ENCODE data around the gene CCNL2. TPM values are rescaled to one million over a fixed set of nuclear protein-coding genes. Genes with fewer than 3 reads are reported as not detected.

Gene CCNL2
- total RNA-seq, 4 donors from 2014 or later: 311 to 362 (median 339) TPM

DNA sequence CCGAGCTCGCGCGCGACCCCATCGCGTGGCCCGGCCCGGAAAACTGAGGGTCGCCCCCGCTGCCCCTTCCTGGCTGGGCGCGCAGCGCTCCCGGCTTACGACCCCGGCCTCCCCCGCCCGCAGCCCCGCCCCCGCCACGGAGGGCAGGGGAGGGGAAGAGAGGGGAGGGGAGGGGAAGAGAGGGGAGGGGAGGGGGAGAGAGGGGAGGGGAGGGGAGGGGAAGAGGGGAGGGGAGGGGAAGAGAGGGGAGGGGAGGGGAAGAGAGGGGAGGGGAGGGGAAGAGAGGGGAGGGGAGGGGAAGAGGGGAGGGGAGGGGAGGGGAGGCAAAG, 28.6 kb upstream of the CCNL2 start:
- no peak for DNase-seq (ENCODE audit: low spot score in 2 of 2)
- peak overlapping the region; percentile 71 to 94 (median 84) for H3K27ac ChIP-seq
- TF ChIP-seq POLR2A (IDR thresholded peaks at IDR 0.05) (no peak), EP300 (IDR thresholded peaks at IDR 0.05) (no peak)
- TF ChIP-seq, protein P1, sequence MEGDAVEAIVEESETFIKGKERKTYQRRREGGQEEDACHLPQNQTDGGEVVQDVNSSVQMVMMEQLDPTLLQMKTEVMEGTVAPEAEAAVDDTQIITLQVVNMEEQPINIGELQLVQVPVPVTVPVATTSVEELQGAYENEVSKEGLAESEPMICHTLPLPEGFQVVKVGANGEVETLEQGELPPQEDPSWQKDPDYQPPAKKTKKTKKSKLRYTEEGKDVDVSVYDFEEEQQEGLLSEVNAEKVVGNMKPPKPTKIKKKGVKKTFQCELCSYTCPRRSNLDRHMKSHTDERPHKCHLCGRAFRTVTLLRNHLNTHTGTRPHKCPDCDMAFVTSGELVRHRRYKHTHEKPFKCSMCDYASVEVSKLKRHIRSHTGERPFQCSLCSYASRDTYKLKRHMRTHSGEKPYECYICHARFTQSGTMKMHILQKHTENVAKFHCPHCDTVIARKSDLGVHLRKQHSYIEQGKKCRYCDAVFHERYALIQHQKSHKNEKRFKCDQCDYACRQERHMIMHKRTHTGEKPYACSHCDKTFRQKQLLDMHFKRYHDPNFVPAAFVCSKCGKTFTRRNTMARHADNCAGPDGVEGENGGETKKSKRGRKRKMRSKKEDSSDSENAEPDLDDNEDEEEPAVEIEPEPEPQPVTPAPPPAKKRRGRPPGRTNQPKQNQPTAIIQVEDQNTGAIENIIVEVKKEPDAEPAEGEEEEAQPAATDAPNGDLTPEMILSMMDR (IDR thresholded peaks at IDR 0.05): no peak
- H3K36me3 ChIP-seq: no peaks in the 10 kb centered on the region
- no CpG with 5 or more reads among the region's 22 CpGs for WGBS, 2 donors
- no peaks in the 10 kb centered on the region for H3K9me3 ChIP-seq
- H3K27me3 ChIP-seq: peaks cover 0 to 7% of the 10 kb centered on the region in 2 donors
- H3K4me3 ChIP-seq: peak overlapping the region in 3 of 4 donors; percentile 35 to 57 (median 46)
- H3K4me1 ChIP-seq: peaks cover 10 to 76% (median 52%) of the 10 kb centered on the region in 4 donors

DNA sequence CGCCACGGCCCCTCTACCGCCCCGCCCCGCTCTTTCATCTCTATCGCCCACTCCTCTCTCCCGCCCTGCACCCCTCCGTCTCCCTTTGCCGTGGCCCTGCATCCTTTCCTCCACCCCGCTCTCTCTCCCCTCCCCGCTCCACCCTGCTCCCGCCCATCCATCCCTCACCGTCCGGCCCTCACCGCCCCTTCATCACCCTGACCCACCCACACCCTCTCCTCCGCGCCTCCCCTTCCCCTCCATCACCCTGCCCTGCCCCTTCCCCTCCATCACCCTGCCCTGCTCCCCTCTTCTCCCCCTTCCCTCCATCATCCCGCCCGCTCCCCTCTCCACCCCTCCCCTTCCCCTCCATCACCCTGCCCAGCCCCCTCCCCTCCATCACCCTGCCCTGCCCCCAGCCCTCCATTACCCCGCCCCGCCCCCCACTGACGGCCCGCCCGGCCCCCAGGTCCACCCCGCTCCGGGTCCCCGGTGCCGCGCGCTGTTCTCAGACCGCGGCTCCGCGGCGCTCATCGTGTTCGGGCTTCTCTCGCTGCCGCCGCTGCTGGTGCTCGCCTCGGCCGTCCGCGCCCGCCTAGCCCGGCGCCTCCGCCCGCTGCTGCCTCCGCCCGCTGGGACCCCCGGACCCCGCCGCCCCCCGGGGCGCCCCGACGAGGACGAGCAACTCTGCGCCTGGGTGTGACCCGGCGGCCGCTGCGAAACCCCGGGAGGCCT, 28.1 kb upstream of the CCNL2 start:
- Histone ChIP-seq H3K36me3 (no peaks in the 10 kb centered on the region), H3K9me3 (no peaks in the 10 kb centered on the region), H3K4me3 (peak overlapping the region in 3 of 4 donors; percentile 35 to 57 (median 46)), H3K4me1 (peaks cover 10 to 76% (median 49%) of the 10 kb centered on the region in 4 donors), H3K27ac (peak overlapping the region; percentile 71 to 94 (median 84)), H3K27me3 (peaks cover 0 to 7% of the 10 kb centered on the region in 2 donors)
- DNase-seq (ENCODE audit: low spot score in 2 of 2): no peak
- TF ChIP-seq EP300 (IDR thresholded peaks at IDR 0.05) (no peak), POLR2A (IDR thresholded peaks at IDR 0.05) (no peak)
- TF ChIP-seq, protein P1 (IDR thresholded peaks at IDR 0.05): no peak
- 15 to 20% methylated on average over 21 to 27 of the region's 66 CpGs for WGBS, 2 donors

DNA sequence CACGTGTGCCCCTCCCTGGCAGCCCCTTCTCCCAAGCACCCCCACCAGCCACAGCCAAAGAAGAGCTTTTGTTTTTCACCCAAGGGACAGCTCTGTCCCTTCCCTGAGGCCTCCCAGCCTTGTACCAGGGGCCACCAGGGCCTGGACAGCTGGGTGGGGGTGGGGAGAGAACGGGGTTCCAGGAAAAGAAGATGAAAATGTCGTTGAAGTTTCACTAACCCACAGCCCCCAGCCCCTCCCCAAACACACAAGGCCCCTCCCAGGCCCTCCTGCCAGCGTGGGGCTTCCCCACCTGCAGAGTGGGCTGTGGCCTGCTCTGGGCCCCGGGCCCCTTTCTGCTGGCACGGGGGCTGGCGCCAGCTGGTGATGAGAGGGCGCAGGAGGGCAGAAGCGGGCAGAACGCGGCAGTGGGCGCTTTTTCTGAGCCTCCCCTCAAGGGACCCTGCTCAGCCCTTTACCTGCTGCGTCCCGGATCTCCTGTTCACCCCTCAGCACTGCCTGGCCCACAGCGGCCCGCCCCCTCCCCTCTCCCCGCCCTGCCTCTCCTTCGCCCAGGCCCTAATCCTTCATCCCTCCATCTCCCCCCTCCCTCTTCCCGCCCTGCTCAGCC, 27.5 kb upstream of the CCNL2 start:
- peak overlapping the region; percentile 68 to 94 (median 81) for H3K27ac ChIP-seq
- H3K9me3 ChIP-seq: no peaks in the 10 kb centered on the region
- peak overlapping the region in 2 of 4 donors; percentile 7 to 16 for H3K4me3 ChIP-seq
- peaks cover 0 to 7% of the 10 kb centered on the region in 2 donors for H3K27me3 ChIP-seq
- H3K4me1 ChIP-seq: peaks cover 4 to 76% (median 43%) of the 10 kb centered on the region in 4 donors
- no peak for DNase-seq (ENCODE audit: low spot score in 2 of 2)
- TF ChIP-seq POLR2A (IDR thresholded peaks at IDR 0.05) (no peak), EP300 (IDR thresholded peaks at IDR 0.05) (no peak)
- TF ChIP-seq, protein P1 (IDR thresholded peaks at IDR 0.05): no peak
- WGBS, 2 donors: 30 to 38% methylated on average over 18 to 19 of the region's 19 CpGs
- H3K36me3 ChIP-seq: no peaks in the 10 kb centered on the region

DNA sequence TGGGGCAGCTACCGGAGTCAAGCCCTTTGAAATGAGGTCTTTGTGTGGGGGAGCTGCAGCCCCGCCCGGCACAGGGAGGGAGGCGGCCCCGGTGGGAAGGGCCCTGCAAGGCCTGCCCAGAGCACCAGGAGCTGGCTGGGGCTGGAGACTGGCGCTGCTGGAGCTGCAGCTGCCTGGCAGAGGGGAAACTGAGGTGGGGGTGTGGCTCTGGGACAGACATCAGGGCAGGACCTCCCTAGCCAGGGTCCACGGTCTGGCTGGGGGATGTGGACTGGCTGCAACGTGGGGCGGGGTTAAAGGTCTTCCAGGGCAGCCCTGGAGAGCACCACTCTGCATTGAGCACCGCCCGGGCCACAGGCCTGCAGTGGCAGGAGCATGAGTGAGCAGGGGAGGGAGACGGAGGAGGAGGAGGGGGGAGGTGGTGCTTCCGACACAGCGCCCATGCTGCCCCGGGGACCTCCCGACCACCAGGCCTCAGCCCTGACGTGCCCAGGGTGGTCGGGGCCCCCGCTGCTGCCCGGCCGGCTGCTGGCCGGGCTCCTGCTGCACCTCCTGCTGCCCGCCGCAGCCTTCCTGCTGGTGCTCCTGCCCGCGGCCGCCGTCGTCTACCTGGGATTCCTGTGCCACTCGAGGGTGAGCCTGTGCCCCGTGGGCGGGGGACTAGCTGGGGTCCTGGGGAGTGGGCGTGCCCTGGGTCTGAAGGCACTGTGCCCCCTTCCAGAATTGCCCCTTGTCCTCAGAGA, 26.8 kb upstream of the CCNL2 start:
- H3K27me3 ChIP-seq: peaks cover 0 to 7% of the 10 kb centered on the region in 2 donors
- no peak for DNase-seq (ENCODE audit: low spot score in 2 of 2)
- no peaks in the 10 kb centered on the region for H3K9me3 ChIP-seq
- H3K4me1 ChIP-seq: peaks cover 0 to 76% (median 42%) of the 10 kb centered on the region in 4 donors
- no peak for TF ChIP-seq EP300 (IDR thresholded peaks at IDR 0.05)
- TF ChIP-seq, protein P1 (IDR thresholded peaks at IDR 0.05): no peak
- no peak for TF ChIP-seq POLR2A (IDR thresholded peaks at IDR 0.05)
- WGBS, 2 donors: 28 to 44% methylated on average over 24 to 26 of the region's 33 CpGs
- peak overlapping the region in 1 of 4 donors; percentile 16 for H3K4me3 ChIP-seq
- H3K27ac ChIP-seq: peak overlapping the region; percentile 48 to 94 (median 80)
- H3K36me3 ChIP-seq: no peaks in the 10 kb centered on the region
